GM12875 (cell line): ENCODE measurements around the gene NCAM1.

ENCODE experiments used
- H3K4me3 ChIP-seq: one replicate; pipeline ENCODE4 v1.5.1; 2011; ENCODE audit warnings: low read depth, low read length, control low read depth
- TF ChIP-seq, protein P1 (sequence below): IDR thresholded peaks from 2 replicates; pipeline ENCODE4 v1.5.1; 2011; ENCODE audit warnings: low read depth, mild to moderate bottlenecking, control low read depth, inconsistent platforms, low read length, moderate library complexity, borderline replicate concordance; ENCODE audit not compliant: insufficient read depth

The NCAM1 gene

DNA sequence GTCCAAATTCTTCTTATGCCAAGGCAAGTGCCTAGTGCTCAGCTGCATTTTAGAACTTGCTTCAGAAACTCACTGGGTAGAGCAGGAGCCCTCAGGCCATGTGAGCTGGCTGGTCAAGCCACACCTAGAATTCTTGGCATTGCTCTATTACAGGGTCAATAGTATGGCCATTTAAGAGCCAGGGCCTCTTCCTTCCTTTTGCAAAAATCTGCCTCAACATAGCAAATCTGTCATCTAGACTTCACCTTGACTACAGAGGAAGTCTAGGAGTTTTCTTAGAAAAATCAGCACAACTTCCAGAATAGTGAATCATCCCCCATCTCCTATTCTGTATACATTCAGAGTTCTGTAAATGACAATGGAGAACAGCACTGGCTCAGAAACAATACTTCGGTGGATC, 241.2 kb downstream of the NCAM1 start:
- TF ChIP-seq, protein P1, sequence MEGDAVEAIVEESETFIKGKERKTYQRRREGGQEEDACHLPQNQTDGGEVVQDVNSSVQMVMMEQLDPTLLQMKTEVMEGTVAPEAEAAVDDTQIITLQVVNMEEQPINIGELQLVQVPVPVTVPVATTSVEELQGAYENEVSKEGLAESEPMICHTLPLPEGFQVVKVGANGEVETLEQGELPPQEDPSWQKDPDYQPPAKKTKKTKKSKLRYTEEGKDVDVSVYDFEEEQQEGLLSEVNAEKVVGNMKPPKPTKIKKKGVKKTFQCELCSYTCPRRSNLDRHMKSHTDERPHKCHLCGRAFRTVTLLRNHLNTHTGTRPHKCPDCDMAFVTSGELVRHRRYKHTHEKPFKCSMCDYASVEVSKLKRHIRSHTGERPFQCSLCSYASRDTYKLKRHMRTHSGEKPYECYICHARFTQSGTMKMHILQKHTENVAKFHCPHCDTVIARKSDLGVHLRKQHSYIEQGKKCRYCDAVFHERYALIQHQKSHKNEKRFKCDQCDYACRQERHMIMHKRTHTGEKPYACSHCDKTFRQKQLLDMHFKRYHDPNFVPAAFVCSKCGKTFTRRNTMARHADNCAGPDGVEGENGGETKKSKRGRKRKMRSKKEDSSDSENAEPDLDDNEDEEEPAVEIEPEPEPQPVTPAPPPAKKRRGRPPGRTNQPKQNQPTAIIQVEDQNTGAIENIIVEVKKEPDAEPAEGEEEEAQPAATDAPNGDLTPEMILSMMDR = no peak

DNA sequence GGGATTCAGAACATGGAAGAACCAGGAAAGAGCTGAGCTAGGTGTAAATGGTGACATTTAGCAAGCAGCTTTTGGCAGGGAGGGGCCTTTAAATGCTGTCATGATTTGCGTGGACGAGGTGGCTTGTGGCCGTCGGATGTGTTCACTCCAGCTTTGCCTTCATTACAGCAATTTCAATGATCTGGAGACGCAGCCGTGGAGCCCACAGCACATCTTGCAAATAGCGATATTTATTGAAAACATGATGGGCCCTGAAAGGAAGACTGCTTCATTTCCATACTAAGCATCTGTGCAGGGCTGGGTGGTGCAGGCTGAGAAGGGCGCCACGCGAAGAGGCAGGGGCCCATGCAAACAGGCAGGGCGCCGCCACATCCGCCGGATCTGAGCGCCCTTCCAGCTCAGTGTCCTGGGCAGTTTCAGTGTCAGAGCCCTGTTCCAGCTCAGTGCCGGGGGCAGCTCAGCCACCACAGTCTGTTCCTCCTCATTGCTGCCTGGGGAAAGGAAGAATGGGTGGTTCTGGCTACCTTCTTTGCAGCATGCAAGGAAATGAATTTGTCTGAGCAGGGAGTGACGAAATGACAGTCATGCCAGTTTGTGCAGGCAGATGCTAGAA, 242.0 kb downstream of the NCAM1 start:
- H3K4me3 ChIP-seq = no peak overlapping the region
- TF ChIP-seq, protein P1 = no peak

More for the DNA sequence above, 241.2 kb downstream of the NCAM1 start:
- H3K4me3 ChIP-seq = no peak overlapping the region

DNA sequence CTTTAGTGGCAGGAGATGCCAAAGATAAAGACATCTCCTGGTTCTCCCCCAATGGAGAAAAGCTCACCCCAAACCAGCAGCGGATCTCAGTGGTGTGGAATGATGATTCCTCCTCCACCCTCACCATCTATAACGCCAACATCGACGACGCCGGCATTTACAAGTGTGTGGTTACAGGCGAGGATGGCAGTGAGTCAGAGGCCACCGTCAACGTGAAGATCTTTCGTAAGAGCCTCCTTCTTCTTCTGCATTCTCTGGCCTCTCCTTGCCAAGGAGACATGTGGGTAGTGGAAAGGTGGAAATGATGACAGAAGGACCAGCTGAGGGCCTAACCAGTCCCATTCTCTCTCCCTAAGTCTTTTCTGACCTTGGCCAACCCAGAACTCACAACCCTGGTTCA, 243.1 kb downstream of the NCAM1 start:
- TF ChIP-seq, protein P1 = no peak
- no peak overlapping the region for H3K4me3 ChIP-seq

DNA sequence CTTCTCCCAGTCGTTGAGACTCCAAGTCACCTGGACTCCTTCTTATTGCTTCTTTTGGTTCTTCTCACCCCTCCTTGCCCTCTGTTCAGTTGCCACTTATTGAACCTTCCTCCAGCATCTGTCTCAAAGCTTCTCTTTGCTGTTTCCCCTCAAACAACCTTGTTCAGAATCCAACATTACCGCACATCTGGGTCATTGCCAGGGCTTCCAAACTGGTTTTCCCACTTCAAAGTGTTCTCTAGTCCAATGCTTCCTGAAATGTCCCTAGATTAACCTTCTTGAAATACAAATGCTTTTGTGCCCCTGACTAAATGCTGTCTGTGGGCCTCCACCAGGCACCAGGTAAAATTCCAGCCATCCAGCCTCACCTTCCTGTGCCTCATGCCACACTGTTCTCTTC, 252.3 kb downstream of the NCAM1 start:
- TF ChIP-seq, protein P1 = no peak
- no peak overlapping the region for H3K4me3 ChIP-seq

DNA sequence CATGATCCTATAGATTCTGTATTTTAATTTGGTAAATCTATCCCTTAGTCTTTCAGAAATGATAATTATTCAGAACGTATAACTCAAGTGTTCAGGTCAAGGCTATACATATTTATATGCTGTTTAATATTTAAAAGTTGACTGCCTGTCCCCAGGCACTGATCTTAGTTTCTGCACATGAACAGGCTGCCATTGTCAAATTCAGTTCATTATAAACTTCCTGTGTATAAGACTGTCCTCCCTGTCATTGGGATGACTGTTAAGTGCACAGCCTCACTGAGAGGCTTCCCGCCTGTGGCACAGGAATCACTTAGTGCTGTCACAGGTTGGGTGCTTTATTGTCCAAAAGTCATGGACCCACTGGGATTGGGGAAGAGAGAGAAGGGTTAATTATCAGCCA, 261.0 kb downstream of the NCAM1 start:
- TF ChIP-seq, protein P1 = no peak
- no peak overlapping the region for H3K4me3 ChIP-seq

DNA sequence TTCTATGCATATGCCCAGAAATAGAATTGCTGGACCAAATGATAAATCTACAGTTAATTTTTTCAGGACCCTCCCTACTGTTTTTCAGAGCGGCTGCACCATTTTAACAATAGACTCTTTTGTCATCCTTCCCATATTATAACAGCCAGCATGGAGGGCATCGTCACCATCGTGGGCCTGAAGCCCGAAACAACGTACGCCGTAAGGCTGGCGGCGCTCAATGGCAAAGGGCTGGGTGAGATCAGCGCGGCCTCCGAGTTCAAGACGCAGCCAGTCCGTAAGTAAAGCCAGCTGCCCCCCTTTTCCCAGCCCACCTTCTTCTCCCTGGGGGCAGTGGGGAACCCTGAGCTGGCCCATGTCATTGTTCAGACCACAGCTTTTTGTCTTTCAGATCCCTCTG, 273.7 kb downstream of the NCAM1 start:
- no peak overlapping the region for H3K4me3 ChIP-seq
- TF ChIP-seq, protein P1 = no peak

DNA sequence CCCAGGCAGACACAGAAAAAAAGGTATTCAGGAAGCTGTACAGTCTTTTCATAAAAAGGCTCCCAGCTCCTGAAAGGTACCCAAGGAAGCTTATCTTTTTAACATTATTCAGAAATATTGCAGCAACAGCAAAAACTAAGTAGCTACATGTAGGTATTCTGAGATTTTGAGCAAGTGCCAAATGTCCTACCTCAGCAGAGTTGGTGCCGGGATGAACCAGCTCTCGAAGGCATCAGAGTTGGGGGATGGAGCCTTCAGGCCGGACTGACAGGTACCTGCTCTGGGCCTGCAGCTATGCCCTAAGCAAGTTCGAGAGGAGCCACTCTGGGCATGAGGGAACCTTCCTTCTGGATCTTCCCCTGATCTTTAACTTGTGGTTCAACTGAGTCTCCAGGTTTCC, 276.0 kb downstream of the NCAM1 start:
- H3K4me3 ChIP-seq = no peak overlapping the region
- TF ChIP-seq, protein P1 = no peak
